Right lobe of liver (tissue), 6 donors: ENCODE measurements around the gene ARMC7. TPM values are rescaled to one million over a fixed set of nuclear protein-coding genes. Genes with fewer than 3 reads are reported as not detected.

Experiments used
- ATAC-seq, 4 donors: fragments of 200-7000 bp; cut with Tn5 transposase; one replicate each; pipeline ENCODE4 v1.9.1; 2020; ENCODE audit warnings: mild to moderate bottlenecking in 4 of 4, moderate library complexity in 4 of 4
- DNase-seq, 3 donors: peaks; one replicate each; pipeline ENCODE4 v3.0.0-alpha.2; 2020
- H3K27ac ChIP-seq, 3 donors: fragments of 200-600 bp; one replicate each; pipeline ENCODE4 v1.8.0; 2022
- H3K27me3 ChIP-seq, 2 donors: fragments of 200-600 bp; one replicate each; pipeline ENCODE4 v1.8.0; 2022
- H3K36me3 ChIP-seq, 4 donors: fragments of 200-600 bp; sonication (generic) in 1 of 4; one replicate each; pipeline versions ENCODE4 v1.5.1 to v1.8.0; 2017 to 2022; ENCODE audit warnings: control low read depth in 1 of 4
- H3K4me1 ChIP-seq, 4 donors: fragments of 200-600 bp; sonication (generic) in 1 of 4; one replicate each; pipeline versions ENCODE4 v1.5.1 to v1.8.0; 2017 to 2022; ENCODE audit warnings: control low read depth in 1 of 4
- H3K4me3 ChIP-seq, 3 donors: fragments of 200-600 bp; one replicate each; pipeline ENCODE4 v1.8.0; 2022
- H3K9me3 ChIP-seq, 4 donors: fragments of 200-600 bp; sonication (generic) in 1 of 4; one replicate each; pipeline versions ENCODE4 v1.5.1 to v1.8.0; 2017 to 2022; ENCODE audit warnings: control low read depth in 1 of 4
- CTCF ChIP-seq, 4 donors: fragments of 200-600 bp in 3 of 4; fragments of 450-650 bp in 1 of 4; IDR thresholded peaks; one replicate each; pipeline versions ENCODE4 v1.5.1 to v1.8.0; 2016 to 2022; ENCODE audit warnings: antibody characterized with exemption in 4 of 4, mild to moderate bottlenecking in 2 of 4
- POLR2A ChIP-seq: fragments of 450-650 bp; IDR thresholded peaks from one replicate; pipeline ENCODE4 v1.6.1; 2017; ENCODE audit warnings: antibody characterized with exemption, mild to moderate bottlenecking
- WGBS: methylation state at CpG from one replicate; pipeline ENCODE4 v1.1.6; 2018; ENCODE audit warnings: low coverage, low lambda C conversion rate; ENCODE audit not compliant: insufficient coverage; ENCODE audit errors: missing lambda C conversion rate; 5-methylcytosine and 5-hydroxymethylcytosine counted together
- intact Hi-C, 2 donors: fragments of 100-400 bp; cut with DNase I; formaldehyde crosslinking; loops; one replicate each; pipeline versions ENCODE4 v1.11.2 to v1.14.1; 2022
- total RNA-seq, 6 experiments: library from RNA; depleted of rRNA in 2 of 6; stranded (reverse); fragments of >200 nt in 2 of 6; fragmentation: NEBNext Ultra II Directional in 3 of 6; extraction: Animal tissue kit (Norgen Biotek cat#: 25700) in 3 of 6; gene quantifications; one replicate each; pipeline versions ENCODE4 v1.1.0 to v1.2.4, GENCODE V29; 2016 to 2023
- donor health status: DM: no; HTN: yes; CAD: no.
- donor health status: DM: no; HTN: no; CAD: no.
- donor health status: DM: no; HTN: no; CAD: no.
- donor health status: DM: no; HTN: yes; CAD: no.
- donor health status: DM: no; HTN: yes; CAD: no.

ARMC7 gene
- total RNA-seq, 6 experiments from 2014 or later, result 4.7 to 6.3 (median 5.3) TPM

- Histone ChIP-seq H3K27ac (no peak overlapping the region), H3K27me3 (no peaks in the 10 kb centered on the region), H3K4me3 (no peak overlapping the region), H3K9me3 (no peaks in the 10 kb centered on the region), H3K36me3 (peaks cover 0 to 19% (median 6%) of the 10 kb centered on the region in 4 donors), H3K4me1 (no peaks in the 10 kb centered on the region)
- peak in 3 of 4 donors; percentile 52 to 68 (median 53) for ATAC-seq
- DNase-seq, result peak in 1 of 3 donors; percentile 13
- TF ChIP-seq CTCF (IDR thresholded peaks at IDR 0.05) (no peak), POLR2A (no peak)
- 86% methylated on average over 8 of the region's 11 CpGs for WGBS
- intact Hi-C loops, result no loop called here
These were observed 35.2 kb downstream of the ARMC7 start for GRCh38 chr17:75144816-75145512.

GRCh38 chr17:75146592-75146991, 36.8 kb downstream of the ARMC7 start:
- Histone ChIP-seq H3K4me3 (no peak overlapping the region), H3K36me3 (peaks cover 0 to 19% (median 6%) of the 10 kb centered on the region in 4 donors), H3K27me3 (no peaks in the 10 kb centered on the region), H3K27ac (no peak overlapping the region), H3K4me1 (no peaks in the 10 kb centered on the region), H3K9me3 (no peaks in the 10 kb centered on the region)
- WGBS, result 38% methylated on average over 3 of the region's 3 CpGs
- intact Hi-C loops, result no loop called here
- no peak for DNase-seq
- TF ChIP-seq CTCF (IDR thresholded peaks at IDR 0.05) (no peak), POLR2A (no peak)
- ATAC-seq, result peak in 2 of 4 donors; percentile 52 to 60

- Histone ChIP-seq H3K4me1 (peaks cover 0 to 1% (median 0%) of the 10 kb centered on the region in 4 donors), H3K36me3 (peaks cover 0 to 19% (median 6%) of the 10 kb centered on the region in 4 donors), H3K9me3 (no peaks in the 10 kb centered on the region), H3K27ac (no peak overlapping the region), H3K27me3 (no peaks in the 10 kb centered on the region), H3K4me3 (no peak overlapping the region)
- WGBS, result 74% methylated on average over 5 of the region's 6 CpGs
- intact Hi-C loops, result no loop called here
- DNase-seq (peak in 1 of 3 donors; percentile 28), ATAC-seq (peak in 3 of 4 donors; percentile 46 to 70 (median 50))
- TF ChIP-seq POLR2A (no peak), CTCF (IDR thresholded peaks at IDR 0.05) (no peak)
These were observed 38.2 kb downstream of the ARMC7 start for GRCh38 chr17:75147878-75148546.

GRCh38 chr17:75151930-75152329, 42.2 kb downstream of the ARMC7 start:
- Histone ChIP-seq H3K9me3 (no peaks in the 10 kb centered on the region), H3K36me3 (peaks cover 0 to 6% (median 2%) of the 10 kb centered on the region in 4 donors), H3K27ac (no peak overlapping the region), H3K4me3 (no peak overlapping the region), H3K27me3 (no peaks in the 10 kb centered on the region), H3K4me1 (peaks cover 0 to 5% (median 0%) of the 10 kb centered on the region in 4 donors)
- ATAC-seq, result no peak
- no peak for DNase-seq
- intact Hi-C loops, result no loop called here
- WGBS, result 84% methylated on average over 6 of the region's 6 CpGs
- TF ChIP-seq CTCF (IDR thresholded peaks at IDR 0.05), result no peak
- no peak for TF ChIP-seq POLR2A
